HUDEP-2 (cell line): ENCODE measurements around the gene COL2A1.
A peak's percentile ranks its signal among the peaks of the same experiment; 100 is the strongest.

ENCODE experiments used
- DNase-seq, 76 experiments: peaks; one replicate each; lab custom pipeline; 2025; ENCODE audit not compliant: unreplicated experiment in 76 of 76; lab: John Stamatoyannopoulos, UW

The COL2A1 gene

GRCh38 chr12:48004053-48004941 is at the start of gene COL2A1:
Gene COL2A1, minus strand, starts transcription at chr12:48004476. Its CDS starts 155 bp downstream, at chr12:48004321.
- DNase-seq, result no peak

DNA sequence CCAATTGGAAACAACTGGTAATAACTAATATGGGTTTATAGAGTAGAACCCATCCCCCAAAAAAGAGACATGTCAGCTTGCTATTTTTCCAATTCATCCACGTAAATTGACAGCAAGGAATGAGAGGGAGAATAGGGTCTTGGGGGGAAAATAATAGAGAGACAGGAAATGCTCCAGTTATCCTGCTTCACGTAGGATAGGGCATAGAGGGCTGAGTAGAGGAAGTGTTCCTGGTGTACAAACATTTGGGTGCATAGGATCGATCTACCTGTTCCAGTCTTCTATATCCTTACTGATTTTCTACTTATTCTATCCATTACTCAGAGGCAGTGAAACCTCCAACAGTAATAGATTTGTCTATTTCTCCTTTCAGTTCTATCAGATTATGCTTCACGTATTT is 49.6 kb upstream of the COL2A1 start:
- DNase-seq, result no peak

DNA sequence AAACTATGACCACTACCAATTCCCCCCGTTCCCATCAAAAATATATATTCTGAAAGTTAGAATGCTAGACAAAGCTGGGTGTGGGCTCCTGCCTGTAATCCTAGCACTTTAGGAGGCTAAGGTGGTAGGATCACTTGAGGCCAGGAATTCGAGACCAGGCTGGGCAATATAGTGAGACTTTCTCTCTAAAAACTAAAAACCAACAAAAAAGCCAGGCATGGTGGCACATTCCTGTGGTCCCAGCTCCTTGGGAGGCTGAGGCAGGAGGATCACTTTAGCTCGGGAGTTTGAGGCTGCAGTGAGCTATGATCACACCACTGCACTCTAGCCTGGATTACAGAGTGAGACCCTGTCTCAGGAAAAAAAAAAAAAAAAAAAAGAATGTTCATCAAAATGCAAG is 48.8 kb upstream of the COL2A1 start:
- DNase-seq, result no peak

DNA sequence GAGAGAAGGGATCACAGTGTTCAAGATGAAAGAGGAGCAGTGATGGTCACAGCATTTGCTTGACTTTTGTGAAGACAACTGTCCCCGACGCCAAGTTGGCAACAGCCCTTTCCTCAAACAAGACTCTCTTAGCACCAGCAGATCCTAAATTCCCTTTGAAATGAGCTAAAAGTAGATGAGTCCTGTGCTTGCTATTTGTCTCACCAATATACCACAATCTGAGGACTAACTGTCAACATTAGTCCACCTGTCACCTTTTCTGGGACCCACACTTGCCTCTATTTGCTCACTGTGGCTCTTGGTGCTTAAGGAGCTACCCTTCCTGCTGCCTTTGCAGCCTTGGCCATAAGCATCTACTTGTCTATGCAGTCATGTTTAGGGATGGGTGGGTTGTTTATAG is 47.4 kb upstream of the COL2A1 start:
- no peak for DNase-seq

DNA sequence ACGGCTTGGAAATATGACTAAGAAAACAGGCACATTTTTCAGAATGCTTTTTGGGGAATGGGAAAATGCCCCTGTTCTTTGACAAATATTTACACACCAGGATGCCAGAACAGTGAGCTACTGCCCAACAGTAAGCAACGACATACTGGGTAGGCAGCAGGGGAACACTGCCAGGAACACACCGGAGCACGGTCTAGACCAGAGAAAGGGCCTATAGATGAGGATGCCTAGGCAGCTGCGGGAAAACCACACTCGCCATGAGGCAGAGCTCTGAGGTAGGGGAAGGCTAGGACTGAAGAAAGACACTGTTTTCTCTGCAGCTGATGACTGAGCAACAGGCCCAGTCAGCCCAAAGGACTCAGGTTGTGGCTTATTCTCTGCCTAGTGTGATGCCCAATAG is 45.9 kb upstream of the COL2A1 start:
- DNase-seq, result no peak

GRCh38 chr12:48045965-48046518 is 41.8 kb upstream of the COL2A1 start:
- DNase-seq, result no peak

DNA sequence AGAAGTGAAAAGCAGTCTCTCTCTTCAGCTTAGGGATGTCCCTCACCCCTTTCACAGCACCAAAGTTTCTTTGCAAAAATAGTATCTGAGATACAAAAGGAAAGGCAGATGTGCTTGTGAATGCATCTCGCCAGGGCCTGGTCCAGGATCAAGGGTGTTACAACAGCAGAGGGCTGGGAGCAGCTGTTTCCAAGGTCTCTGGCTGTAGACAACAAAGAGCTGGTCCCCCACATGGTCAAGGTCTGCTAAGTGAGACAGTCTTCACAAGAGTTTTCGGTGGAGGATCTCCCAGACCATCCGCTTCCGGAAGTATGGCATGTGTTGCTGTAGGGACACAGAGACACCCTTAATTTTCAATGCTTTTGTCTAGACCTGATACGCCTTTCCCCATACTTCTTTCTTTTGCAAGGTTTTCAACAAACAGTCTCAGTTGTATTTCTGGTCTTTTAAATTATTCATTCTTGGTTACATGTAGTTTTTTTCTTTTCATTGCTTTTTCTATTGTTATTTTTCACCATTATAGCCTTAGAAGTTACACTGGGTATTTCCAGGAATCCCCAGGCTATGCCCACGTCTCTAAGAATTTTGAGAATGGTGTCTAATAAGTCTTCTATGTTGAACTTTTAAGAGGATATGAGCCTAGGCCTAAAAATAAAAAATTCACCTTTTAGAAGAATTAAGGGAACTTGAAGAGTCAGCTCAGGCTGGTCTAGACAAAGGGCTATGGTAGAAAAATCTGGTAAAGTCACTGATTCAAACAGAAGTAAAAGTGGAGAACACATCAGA is 41.0 kb upstream of the COL2A1 start:
- no peak for DNase-seq

DNA sequence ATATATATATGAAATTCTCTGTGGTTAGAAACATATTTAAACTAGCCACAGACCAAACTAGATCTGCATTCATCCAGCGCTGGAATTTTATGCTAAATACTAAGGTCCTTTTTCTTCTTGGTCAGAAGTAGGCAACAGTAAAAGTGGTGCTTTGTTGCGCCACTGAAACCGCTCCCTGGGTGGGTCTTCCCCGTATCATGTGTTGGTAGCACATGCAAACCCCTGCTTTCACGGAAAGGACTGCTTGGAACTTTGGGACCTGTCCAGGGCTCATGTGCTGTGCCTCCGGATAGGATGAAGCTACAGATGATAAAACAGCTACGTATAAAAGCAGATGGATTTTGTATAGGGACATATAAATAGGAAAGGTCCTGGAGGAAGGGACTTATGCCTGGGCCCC is 40.1 kb upstream of the COL2A1 start:
- DNase-seq, result no peak

- no peak for DNase-seq
Measured at GRCh38 chr12:48043771-48044170, 39.5 kb upstream of the COL2A1 start.

DNA sequence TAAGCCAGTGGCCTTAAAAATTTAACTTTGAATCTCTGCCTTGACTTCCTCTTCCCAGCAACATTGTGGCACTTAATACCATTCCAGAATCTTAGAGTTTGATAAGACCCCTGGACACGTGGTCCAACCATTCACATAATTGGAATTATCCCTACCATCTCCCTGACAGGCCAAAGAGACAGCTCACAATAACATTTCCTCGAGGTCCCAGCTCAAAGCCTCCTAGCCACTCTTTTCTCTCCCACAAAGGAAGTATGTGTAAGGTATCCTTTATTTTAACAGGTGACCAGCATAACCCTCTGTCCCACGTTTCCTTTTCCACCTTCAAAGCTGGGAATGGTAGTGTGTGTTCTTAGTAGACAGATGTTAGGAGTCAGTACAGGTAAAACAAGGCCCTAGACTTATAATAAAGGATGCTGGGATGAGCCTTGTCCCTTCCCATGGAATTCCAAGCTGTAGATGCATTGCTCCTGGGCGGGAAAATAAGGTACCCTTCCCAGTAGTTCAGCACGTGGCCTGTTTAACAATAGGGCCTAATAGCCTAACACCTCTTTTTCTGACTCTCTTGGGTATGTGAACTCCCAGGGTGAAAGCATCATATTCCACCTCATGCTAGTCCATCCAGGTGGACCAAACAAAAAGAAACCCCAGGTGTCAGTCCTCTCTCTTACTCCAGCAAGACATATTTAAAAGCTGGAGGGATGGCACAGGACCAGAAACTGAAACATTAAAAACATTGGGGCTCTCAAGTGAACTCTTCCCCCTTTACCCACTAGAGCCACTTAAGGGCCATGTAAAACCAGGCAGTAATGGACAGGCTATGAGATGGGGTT is 37.5 kb upstream of the COL2A1 start:
- no peak for DNase-seq

- DNase-seq, result no peak
Measured at GRCh38 chr12:48040354-48040753, 36.1 kb upstream of the COL2A1 start.

- DNase-seq, result no peak
Measured at GRCh38 chr12:48039151-48039550, 34.9 kb upstream of the COL2A1 start.

GRCh38 chr12:48038085-48038484 is 33.8 kb upstream of the COL2A1 start:
- DNase-seq, result no peak

DNA sequence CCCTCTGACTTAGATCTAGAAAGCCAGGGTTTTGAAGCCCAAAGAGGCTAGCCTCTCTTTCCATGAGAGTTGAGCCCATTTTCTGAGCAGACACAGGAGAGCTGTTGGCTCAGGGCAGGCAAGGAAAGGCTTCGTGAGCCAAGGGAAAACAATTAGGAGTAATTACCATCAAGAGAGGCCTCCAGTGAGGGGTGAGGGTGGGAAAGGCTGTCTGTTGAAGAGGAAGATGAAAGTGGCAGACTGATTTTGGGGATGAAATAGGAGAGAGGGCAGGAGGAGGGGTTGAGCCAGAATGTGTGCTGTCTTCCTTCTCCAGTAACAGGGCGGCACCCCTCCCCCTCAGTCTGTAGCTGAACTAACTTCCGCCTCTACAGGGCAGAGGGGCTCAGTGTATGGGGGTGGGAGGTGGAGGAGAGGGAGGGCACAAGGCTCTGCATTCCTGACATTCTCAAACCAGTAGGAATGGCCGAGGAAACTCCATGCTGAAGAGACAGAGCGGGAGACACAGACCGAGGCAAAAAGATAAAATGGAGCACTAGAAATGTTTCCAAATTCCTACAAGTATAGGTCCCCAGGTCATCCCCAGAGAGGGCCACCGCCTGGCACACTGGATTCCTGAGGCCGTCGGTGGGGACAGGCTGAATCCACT is 33.1 kb upstream of the COL2A1 start:
- DNase-seq, result no peak

GRCh38 chr12:48036818-48037217 is 32.5 kb upstream of the COL2A1 start:
- DNase-seq, result peak in 1 of 76 experiments; percentile 0

GRCh38 chr12:48034835-48035805 is 30.8 kb upstream of the COL2A1 start:
- DNase-seq, result no peak

- no peak for DNase-seq
Measured at GRCh38 chr12:48033451-48033850, 29.2 kb upstream of the COL2A1 start.

- DNase-seq, result no peak
Measured at GRCh38 chr12:48032597-48032996, 28.3 kb upstream of the COL2A1 start.
